Keratinocyte (primary cell): ENCODE results near the gene GHRHR. TPM values are rescaled to one million over a fixed set of nuclear protein-coding genes. Genes with fewer than 3 reads are reported as not detected.

Experiments
- DNase-seq: peaks from one replicate; pipeline ENCODE4 v3.0.0-alpha.2; 2011; ENCODE audit warnings: low read depth, missing footprints, low spot score
- FAIRE-seq: peaks from 2 replicates; lab custom pipeline; 2011; peaks lifted over from hg19 to GRCh38; lab: Jason Lieb, UNC
- H2AFZ ChIP-seq: 2 replicates; pipeline ENCODE4 v1.6.0; 2012; ENCODE audit warnings: low read length, control low read depth, inconsistent platforms; ENCODE audit not compliant: control insufficient read depth
- H3K27ac ChIP-seq: 2 replicates; pipeline ENCODE4 v1.5.1; 2011; ENCODE audit warnings: low read length; ENCODE audit not compliant: control insufficient read depth, insufficient read depth
- H3K27me3 ChIP-seq: 3 replicates; pipeline ENCODE4 v1.6.0; 2011; ENCODE audit warnings: low read length; ENCODE audit not compliant: control insufficient read depth, insufficient read depth; ENCODE audit errors: extremely low read depth
- H3K36me3 ChIP-seq, 2 experiments: 2 replicates in 1 of 2; 3 replicates in 1 of 2; pipeline ENCODE4 v1.5.1; 2011; ENCODE audit warnings: low read length in 2 of 2, mild to moderate bottlenecking in 1 of 2; ENCODE audit not compliant: control insufficient read depth in 2 of 2, insufficient read depth in 2 of 2; ENCODE audit errors: extremely low read depth in 1 of 2
- H3K4me1 ChIP-seq: 3 replicates; pipeline ENCODE4 v1.5.1; 2011; ENCODE audit warnings: low read length; ENCODE audit not compliant: control insufficient read depth, insufficient read depth; ENCODE audit errors: extremely low read depth
- H3K4me2 ChIP-seq: 3 replicates; pipeline ENCODE4 v1.6.0; 2011; ENCODE audit warnings: low read depth, low read length; ENCODE audit not compliant: control insufficient read depth, insufficient read depth; ENCODE audit errors: extremely low read depth
- H3K4me3 ChIP-seq, 3 experiments: fragments of 200-600 bp in 1 of 3; sonication (generic) in 1 of 3; 2 replicates in 2 of 3; 3 replicates in 1 of 3; pipeline ENCODE4 v1.5.1; 2011 to 2016; ENCODE audit warnings: low read length in 3 of 3, mild to moderate bottlenecking in 3 of 3, control low read depth in 2 of 3, inconsistent platforms in 1 of 3, low read depth in 1 of 3, mixed read lengths in 1 of 3, mixed run types in 1 of 3, moderate library complexity in 1 of 3; ENCODE audit not compliant: control insufficient read depth in 2 of 3, insufficient read depth in 2 of 3; ENCODE audit errors: extremely low read depth in 1 of 3
- H3K79me2 ChIP-seq: 2 replicates; pipeline ENCODE4 v1.6.0; 2012; ENCODE audit warnings: low read length; ENCODE audit not compliant: control insufficient read depth, insufficient read depth
- H3K9ac ChIP-seq: 3 replicates; pipeline ENCODE4 v1.6.0; 2011; ENCODE audit warnings: low read length; ENCODE audit not compliant: control insufficient read depth, insufficient read depth; ENCODE audit errors: extremely low read depth
- H3K9me1 ChIP-seq: 3 replicates; pipeline ENCODE4 v1.6.0; 2011; ENCODE audit warnings: low read length; ENCODE audit not compliant: control insufficient read depth, insufficient read depth; ENCODE audit errors: extremely low read depth
- H3K9me3 ChIP-seq: 2 replicates; pipeline ENCODE4 v1.5.1; 2012; ENCODE audit warnings: low read depth, low read length; ENCODE audit not compliant: control insufficient read depth
- H4K20me1 ChIP-seq: 3 replicates; pipeline ENCODE4 v1.6.0; 2011; ENCODE audit warnings: low read length; ENCODE audit not compliant: control insufficient read depth, insufficient read depth; ENCODE audit errors: extremely low read depth
- CTCF ChIP-seq, 3 experiments: IDR thresholded peaks in 1 of 3; conservative IDR thresholded peaks in 1 of 3; optimal IDR thresholded peaks in 1 of 3; 2 replicates in 2 of 3; 3 replicates in 1 of 3; pipeline versions ENCODE3 to v1.5.1; 2011; ENCODE audit warnings: low read length in 3 of 3, mild to moderate bottlenecking in 3 of 3, moderate library complexity in 2 of 3, control low read depth in 1 of 3, inconsistent platforms in 1 of 3; ENCODE audit not compliant: insufficient read depth in 2 of 3; ENCODE audit errors: extremely low read depth in 1 of 3
- EZH2 ChIP-seq: IDR thresholded peaks from one replicate; pipeline ENCODE4 v1.6.1; 2012; ENCODE audit warnings: inconsistent platforms, mild to moderate bottlenecking, low read length, moderate library complexity
- dilution Hi-C: fragments of 300-500 bp; cut with MboI; formaldehyde crosslinking; loops from one replicate; pipeline ENCODE4 v1.7.0; 2020; ENCODE audit warnings: low sequenced_read_pairs; ENCODE audit not compliant: extremely low pct_ligation_motif_present
- polyA plus RNA-seq, 5 experiments: library from polyadenylated mRNA; depleted of rRNA in 3 of 5; stranded (reverse) in 3 of 5; stranded (forward) in 1 of 5; unstranded in 1 of 5; fragments of >200 nt; gene quantifications; 1 replicate in 1 of 5; 2 replicates in 3 of 5; 3 replicates in 1 of 5; pipeline versions ENCODE4 v1.2.1 to v1.2.3, GENCODE V29; 2011 to 2012; ENCODE audit warnings: missing spikeins in 2 of 5, low read depth in 1 of 5, low replicate concordance in 1 of 5

Gene GHRHR
- polyA plus RNA-seq, 1 donor (not counting 4 experiments of a cell fraction or from before 2014, with no cell fraction given), result not detected

- DNase-seq, result no peak
- no peak overlapping the region for H3K4me2 ChIP-seq
Measured at GRCh38 chr7:30916255-30916654, 47.5 kb upstream of the GHRHR start.

DNA sequence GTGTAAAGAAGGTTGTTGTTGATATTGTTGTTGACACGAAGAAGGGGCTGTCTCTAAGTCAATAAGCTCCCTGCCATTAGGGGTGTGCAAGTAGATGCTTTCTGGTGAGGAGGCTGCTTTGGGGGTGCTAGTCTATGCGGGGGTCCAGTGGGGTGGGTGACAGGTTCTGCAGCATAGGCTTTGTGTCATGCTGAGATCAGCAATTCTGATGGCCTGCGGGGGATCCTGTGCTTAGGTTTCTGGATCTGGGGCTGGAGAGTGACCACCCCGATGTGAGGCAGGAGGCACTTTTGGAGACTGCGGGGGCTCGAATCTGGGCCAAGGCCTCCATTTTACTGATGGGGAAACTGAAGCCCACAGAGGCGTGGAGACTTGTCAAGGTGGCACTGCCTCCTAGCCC lies 47.0 kb upstream of the GHRHR start:
- dilution Hi-C loops, result no loop called here

More at GRCh38 chr7:30916255-30916654, 47.5 kb upstream of the GHRHR start:
- Histone ChIP-seq H3K9me1 (no peaks in the 10 kb centered on the region), H3K9ac (no peak overlapping the region), H3K4me3 (no peak overlapping the region), H3K4me1 (peaks cover 22% of the 10 kb centered on the region), H4K20me1 (no peaks in the 10 kb centered on the region), H3K27me3 (no peaks in the 10 kb centered on the region), H2AFZ (no peak overlapping the region), H3K79me2 (no peaks in the 10 kb centered on the region), H3K27ac (no peak overlapping the region), H3K9me3 (no peaks in the 10 kb centered on the region), H3K36me3 (no peaks in the 10 kb centered on the region)
- no peak for FAIRE-seq
- dilution Hi-C loops, result no loop called here
- no peak for TF ChIP-seq CTCF (optimal IDR thresholded peaks at IDR 0.05 in 1 of 3, IDR thresholded peaks at IDR 0.05 in 1 of 3, conservative IDR thresholded peaks at IDR 0.05 in 1 of 3; ENCODE audit: extremely low read depth in 1 of 3, insufficient read depth in 2 of 3, low read length in 3 of 3)
- no peak for TF ChIP-seq EZH2

More for the DNA sequence above, 47.0 kb upstream of the GHRHR start:
- Histone ChIP-seq H3K9me1 (no peaks in the 10 kb centered on the region), H3K4me3 (no peak overlapping the region), H3K9me3 (no peaks in the 10 kb centered on the region), H3K27me3 (no peaks in the 10 kb centered on the region), H3K27ac (no peak overlapping the region), H3K4me2 (no peak overlapping the region), H3K4me1 (peaks cover 22% of the 10 kb centered on the region), H3K9ac (no peak overlapping the region), H3K79me2 (no peaks in the 10 kb centered on the region), H4K20me1 (no peaks in the 10 kb centered on the region), H3K36me3 (no peaks in the 10 kb centered on the region), H2AFZ (no peak overlapping the region)
- no peak for FAIRE-seq
- no peak for TF ChIP-seq EZH2
- no peak for TF ChIP-seq CTCF (optimal IDR thresholded peaks at IDR 0.05 in 1 of 3, IDR thresholded peaks at IDR 0.05 in 1 of 3, conservative IDR thresholded peaks at IDR 0.05 in 1 of 3; ENCODE audit: extremely low read depth in 1 of 3, insufficient read depth in 2 of 3, low read length in 3 of 3)
- DNase-seq, result no peak
